SU-DHL-6 (cell line): ENCODE results near the gene SPOCD1.

Experiments used
- CTCF ChIP-seq: fragments of 200-600 bp; sonication (generic); IDR thresholded peaks from one replicate; pipeline ENCODE4 v1.5.1; 2017; ENCODE audit warnings: antibody characterized with exemption, mild to moderate bottlenecking, low read length, moderate library complexity; ENCODE audit not compliant: insufficient read depth, poor library complexity, severe bottlenecking
- EZH2phosphoT487 ChIP-seq: fragments of 200-600 bp; sonication (generic), shearing (Covaris generic); conservative IDR thresholded peaks from 2 replicates; pipeline ENCODE4 v1.6.1; 2018; ENCODE audit warnings: mild to moderate bottlenecking, antibody characterized with exemption, low read length, moderate library complexity, mixed read lengths

- TF ChIP-seq CTCF = no peak
- TF ChIP-seq EZH2phosphoT487 = no peak
Observed at GRCh38 chr1:31787261-31787660, 28.6 kb downstream of the SPOCD1 start.
